T-helper 1 cell treated with Interleukin-12 subunit alpha and Interleukin-12 subunit beta and Interleukin-4 antibody, amounts not matched to agents 30 μg/mL and 1 μg/mL, for 36 hours (primary cell): ENCODE data around the gene LGR4.

ENCODE experiments used
- H3K27ac Mint-ChIP-seq: one replicate; pipeline ENCODE4 v1.8.0; 2021; ENCODE audit warnings: mild to moderate bottlenecking, mixed read lengths
- H3K27me3 Mint-ChIP-seq: one replicate; pipeline ENCODE4 v1.8.0; 2021; ENCODE audit warnings: low read depth, mixed read lengths
- H3K36me3 Mint-ChIP-seq: one replicate; pipeline ENCODE4 v1.8.0; 2021; ENCODE audit warnings: low read depth, mixed read lengths
- H3K4me1 Mint-ChIP-seq: one replicate; pipeline ENCODE4 v1.8.0; 2021; ENCODE audit warnings: low read depth, mixed read lengths
- H3K4me3 Mint-ChIP-seq: one replicate; pipeline ENCODE4 v1.8.0; 2021; ENCODE audit warnings: mild to moderate bottlenecking, moderate library complexity, mixed read lengths
- H3K9me3 Mint-ChIP-seq: one replicate; pipeline ENCODE4 v1.8.0; 2021; ENCODE audit warnings: mixed read lengths

Gene LGR4

DNA sequence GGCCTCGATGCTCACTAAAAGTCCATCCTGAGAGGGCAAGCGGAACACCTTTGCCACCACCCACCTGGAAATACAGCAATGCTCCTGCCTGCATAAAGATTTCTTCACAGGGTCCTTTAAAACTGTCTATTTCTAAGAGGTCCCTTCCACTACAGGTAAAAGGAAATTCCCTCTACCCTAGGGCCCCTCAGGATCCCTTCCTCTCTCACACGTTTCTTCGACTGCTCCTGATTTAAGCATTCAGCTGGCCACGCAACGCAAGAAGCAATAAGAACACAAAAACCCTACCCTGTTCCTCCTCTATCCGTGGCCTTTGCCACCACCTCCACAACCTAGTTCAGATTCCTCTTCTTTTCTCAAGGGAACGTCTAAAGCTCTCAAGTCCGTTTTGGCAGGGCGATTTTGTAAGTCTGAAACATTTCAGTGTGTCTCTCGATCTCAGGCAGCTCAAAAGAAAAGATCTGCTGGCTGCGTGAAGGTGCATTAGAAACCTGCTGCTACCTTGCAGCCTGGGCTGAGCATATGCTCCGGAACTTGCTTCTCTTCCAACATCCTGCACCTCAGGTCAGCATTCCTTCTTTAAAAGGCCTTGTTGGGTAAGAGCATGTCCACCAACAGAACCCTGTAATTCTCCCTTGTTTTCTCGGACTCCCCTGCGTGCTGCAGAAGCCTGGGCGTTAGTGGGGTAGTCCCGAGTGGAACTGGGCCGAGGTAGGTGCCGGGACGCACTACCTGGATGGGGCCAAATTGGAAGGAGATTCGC is 1.6 kb downstream of the LGR4 start:
- Mint-ChIP-seq H3K9me3 (no peaks in the 10 kb centered on the region), H3K36me3 (no peaks in the 10 kb centered on the region), H3K27ac (no peak overlapping the region), H3K27me3 (peaks cover 51% of the 10 kb centered on the region), H3K4me1 (peaks cover 2% of the 10 kb centered on the region), H3K4me3 (no peak overlapping the region)

DNA sequence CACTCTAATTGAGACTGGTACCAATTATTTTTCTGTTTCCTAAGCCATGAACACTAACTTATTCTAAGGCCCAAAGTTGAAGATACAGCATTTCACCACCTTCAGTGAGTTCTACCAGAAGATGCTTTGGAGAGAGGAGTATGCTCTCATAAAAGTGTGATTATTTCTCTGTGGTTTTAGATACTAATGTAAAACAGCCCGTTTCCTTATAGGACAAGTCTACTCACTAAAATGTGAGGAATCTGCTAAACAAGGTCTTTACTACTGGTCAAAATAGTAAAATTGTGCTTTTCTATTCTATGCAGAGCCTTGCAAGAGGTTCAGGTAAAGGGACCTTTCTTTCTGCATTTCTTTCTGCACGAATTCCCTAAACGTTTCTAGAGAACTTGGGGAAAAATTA is 2.4 kb downstream of the LGR4 start:
- H3K36me3 Mint-ChIP-seq, result no peaks in the 10 kb centered on the region
- H3K4me1 Mint-ChIP-seq, result peaks cover 2% of the 10 kb centered on the region
- no peaks in the 10 kb centered on the region for H3K9me3 Mint-ChIP-seq
- H3K27ac Mint-ChIP-seq, result no peak overlapping the region
- no peak overlapping the region for H3K4me3 Mint-ChIP-seq
- peaks cover 57% of the 10 kb centered on the region for H3K27me3 Mint-ChIP-seq

DNA sequence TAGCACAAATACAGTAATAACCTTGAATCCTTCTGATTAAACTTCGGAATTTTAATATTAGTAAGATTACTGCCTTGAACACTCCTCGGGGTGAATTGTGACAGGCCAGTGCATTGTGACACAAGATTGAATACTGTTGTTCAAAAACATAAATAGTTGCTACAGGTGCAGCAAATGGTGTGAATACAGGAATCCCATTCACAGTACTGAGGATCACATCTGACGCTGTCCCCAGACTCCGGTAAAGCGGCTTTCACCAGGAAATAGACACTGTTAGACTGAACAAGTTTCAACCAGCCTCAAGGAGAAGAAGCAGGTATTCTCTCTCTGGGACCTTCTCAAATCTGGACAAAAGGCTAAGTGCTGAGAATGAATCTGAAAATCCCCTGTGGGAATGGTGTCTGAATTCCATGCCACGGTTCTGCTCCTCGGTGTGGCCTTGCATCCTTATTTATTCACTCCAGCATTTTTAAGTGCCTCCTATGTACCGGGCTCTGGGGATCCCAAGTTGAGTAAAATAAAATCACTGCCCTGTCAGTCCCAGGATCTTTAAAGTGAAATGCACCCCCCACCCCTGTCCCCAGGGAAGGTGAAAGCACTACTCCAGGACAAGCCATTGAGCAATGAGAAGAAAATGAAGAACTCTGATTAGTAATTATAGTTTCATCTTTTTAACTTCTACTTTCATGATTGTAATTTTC is 3.4 kb downstream of the LGR4 start:
- H3K27me3 Mint-ChIP-seq, result peaks cover 53% of the 10 kb centered on the region
- H3K27ac Mint-ChIP-seq, result no peak overlapping the region
- no peaks in the 10 kb centered on the region for H3K36me3 Mint-ChIP-seq
- no peaks in the 10 kb centered on the region for H3K9me3 Mint-ChIP-seq
- no peak overlapping the region for H3K4me3 Mint-ChIP-seq
- peaks cover 2% of the 10 kb centered on the region for H3K4me1 Mint-ChIP-seq

DNA sequence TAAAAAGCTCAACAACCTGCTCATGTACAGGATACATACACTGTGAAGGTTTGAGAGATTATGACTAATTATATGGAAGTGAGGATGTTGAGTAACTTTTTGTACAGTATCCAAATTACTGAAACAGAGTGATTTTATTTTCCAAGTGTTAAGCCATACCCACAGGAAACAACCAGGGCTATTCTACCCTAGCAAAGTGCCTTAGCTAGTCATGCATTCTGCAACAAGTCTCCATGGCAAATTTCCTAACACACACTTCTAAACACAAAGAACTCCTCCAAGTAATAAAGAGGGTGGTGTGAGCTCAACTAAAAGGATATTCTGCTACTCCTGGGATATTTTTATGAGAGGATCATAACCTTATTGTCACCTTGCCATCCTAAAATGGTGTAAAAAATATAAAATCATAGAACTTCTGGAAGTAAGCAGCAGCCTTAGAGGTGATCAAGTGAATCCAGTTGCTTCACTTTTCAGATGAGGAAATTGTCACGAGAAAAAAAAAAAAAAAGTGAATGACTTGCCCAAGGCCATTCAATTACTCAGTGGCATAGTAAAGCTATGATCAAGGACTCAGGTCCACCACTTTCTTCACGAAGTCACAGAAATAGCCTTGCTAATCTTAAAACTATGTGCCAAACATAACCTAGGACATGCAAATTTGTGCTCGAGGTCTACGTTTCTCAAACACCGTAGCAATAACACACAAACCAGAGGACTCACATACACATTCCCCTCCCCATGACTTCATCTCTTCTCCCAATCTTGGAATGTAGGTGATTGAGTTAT is 4.2 kb downstream of the LGR4 start:
- Mint-ChIP-seq H3K4me3 (no peak overlapping the region), H3K4me1 (peaks cover 2% of the 10 kb centered on the region), H3K9me3 (no peaks in the 10 kb centered on the region)

DNA sequence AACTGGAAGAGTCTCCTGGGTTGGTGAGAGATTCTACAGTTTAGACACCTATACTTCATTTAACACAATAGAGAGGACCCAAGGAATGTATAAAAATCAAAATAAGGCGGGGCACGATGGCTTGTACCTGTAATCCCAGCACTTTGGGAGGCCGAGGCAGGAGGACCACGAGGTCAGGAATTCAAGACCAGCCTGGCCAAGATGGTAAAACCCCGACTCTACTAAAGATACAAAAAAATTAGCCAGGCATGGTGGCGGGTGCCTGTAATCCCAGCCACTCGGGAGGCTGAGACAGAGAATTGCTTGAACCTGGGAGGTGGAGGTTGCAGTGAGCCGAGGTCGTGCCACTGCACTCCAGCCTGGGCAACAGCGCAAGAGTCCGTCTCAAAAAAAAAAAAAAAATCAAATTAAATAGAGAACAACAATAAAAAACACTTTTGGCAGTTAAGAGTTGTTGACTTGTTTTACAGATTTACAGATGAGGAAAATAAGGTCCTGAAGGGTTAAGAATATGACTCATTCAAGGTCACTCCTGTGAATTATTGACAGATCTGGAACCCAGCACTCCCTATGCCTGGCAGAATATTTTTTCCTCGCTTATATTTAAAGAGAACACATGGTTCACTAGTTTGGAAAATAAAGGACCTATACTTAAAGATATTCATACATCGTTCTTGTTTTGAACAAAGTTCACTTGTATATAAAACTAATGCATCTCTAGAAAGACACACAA is 5.2 kb downstream of the LGR4 start:
- Mint-ChIP-seq H3K4me1 (no peaks in the 10 kb centered on the region), H3K27ac (no peak overlapping the region), H3K4me3 (no peak overlapping the region), H3K27me3 (peaks cover 44% of the 10 kb centered on the region), H3K36me3 (no peaks in the 10 kb centered on the region), H3K9me3 (no peaks in the 10 kb centered on the region)

More for the DNA sequence above, 4.2 kb downstream of the LGR4 start:
- Mint-ChIP-seq H3K36me3 (no peaks in the 10 kb centered on the region), H3K27ac (no peak overlapping the region), H3K27me3 (peaks cover 51% of the 10 kb centered on the region)

DNA sequence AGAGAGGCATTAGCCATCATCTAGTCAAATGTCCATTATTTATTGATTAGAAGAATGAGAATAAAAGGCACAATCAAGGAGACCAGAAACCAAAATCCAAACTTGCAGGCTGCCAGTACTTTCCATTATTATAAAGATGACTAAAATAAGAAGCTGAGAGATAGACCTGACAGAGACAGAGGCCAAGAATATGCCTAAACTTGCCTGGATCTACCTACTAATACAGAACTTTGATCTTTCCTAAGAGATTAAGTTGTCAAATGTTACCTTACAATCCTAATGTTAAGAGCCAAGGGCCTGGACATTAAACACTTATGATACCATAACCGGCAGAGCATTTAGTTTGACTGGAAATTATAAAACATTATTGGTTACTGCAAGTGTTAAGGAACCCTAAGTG is 6.2 kb downstream of the LGR4 start:
- Mint-ChIP-seq H3K27me3 (peaks cover 41% of the 10 kb centered on the region), H3K4me3 (no peak overlapping the region), H3K4me1 (no peaks in the 10 kb centered on the region), H3K36me3 (no peaks in the 10 kb centered on the region), H3K9me3 (no peaks in the 10 kb centered on the region), H3K27ac (no peak overlapping the region)

DNA sequence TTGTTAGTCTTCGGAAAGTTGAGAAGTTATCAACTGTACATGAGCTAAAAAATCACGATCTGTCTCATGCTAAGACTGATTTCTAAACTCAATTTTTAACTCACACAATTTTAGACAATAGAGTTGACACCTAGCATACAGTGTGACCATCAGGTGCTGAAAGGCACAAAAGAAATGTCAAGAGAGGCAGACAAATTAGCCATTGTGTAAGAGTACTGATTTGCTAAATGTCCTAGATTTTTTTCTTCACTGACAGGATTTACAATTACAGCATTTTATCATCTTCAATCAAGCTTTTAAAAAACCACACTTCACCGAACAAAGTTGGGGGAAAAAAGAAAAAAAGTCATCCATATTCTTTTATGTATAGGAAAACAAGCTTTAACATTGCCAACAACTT is 7.0 kb downstream of the LGR4 start:
- Mint-ChIP-seq H3K27me3 (peaks cover 34% of the 10 kb centered on the region), H3K27ac (no peak overlapping the region), H3K4me1 (no peaks in the 10 kb centered on the region), H3K9me3 (no peaks in the 10 kb centered on the region), H3K36me3 (no peaks in the 10 kb centered on the region), H3K4me3 (no peak overlapping the region)

DNA sequence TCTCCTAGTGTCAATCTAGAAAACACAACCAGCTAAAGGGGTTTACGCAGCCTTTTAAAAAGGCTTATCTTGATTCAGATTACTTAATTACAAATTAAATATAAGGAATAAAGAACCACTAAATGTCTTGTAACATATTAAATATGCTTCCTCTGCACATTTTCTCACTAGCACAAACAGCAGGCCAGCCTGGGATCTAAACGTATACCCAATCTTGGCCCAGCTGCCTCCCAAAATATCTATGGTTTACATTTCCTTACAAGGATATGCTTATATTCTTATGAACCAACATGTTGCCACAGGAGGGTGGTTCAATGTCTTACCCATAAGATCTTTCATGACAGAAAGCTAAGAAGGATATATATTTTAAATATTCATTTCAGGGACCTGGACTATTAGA is 7.7 kb downstream of the LGR4 start:
- no peaks in the 10 kb centered on the region for H3K36me3 Mint-ChIP-seq
- no peak overlapping the region for H3K27ac Mint-ChIP-seq
- H3K27me3 Mint-ChIP-seq, result peaks cover 27% of the 10 kb centered on the region
- no peak overlapping the region for H3K4me3 Mint-ChIP-seq
- no peaks in the 10 kb centered on the region for H3K9me3 Mint-ChIP-seq
- no peaks in the 10 kb centered on the region for H3K4me1 Mint-ChIP-seq

DNA sequence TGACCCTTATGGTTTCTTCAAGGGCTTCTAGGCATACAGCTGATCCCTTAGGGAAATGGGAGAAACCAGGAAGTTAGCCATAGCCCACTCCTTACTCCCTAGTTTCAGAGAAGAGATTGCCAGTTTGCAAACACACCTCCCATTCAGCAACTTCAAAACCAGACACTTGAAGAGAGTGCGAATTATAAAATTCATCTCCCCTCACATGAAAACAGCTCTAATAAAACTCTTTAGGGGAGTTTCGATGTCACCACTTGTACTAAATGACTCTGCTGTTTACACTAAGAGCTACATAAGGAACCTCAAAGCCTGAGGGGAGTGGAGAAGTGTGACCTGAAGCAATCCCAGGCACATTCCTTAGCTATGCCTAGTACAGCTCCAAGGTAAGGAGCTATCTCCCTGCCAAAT is 8.3 kb downstream of the LGR4 start:
- no peaks in the 10 kb centered on the region for H3K36me3 Mint-ChIP-seq
- no peaks in the 10 kb centered on the region for H3K9me3 Mint-ChIP-seq
- no peak overlapping the region for H3K4me3 Mint-ChIP-seq

DNA sequence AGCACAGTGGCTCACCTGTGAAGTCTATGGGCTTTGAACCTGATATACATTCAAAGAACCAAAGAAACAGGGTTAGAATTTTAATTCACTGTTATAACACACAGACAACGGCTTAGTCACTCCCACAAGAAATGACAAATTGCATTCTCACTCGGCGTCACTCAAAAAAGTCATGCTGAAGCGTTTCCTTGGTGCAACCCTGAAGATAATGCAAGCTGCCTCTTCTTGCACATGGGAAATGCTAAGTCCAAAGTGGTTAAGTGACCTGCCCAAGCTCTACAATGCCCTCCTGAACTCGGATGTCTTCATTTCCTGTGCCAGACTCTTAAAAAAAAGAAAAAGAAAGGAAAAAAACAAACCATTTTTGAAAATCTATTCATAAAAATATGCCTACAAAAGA is 10.0 kb downstream of the LGR4 start:
- no peaks in the 10 kb centered on the region for H3K36me3 Mint-ChIP-seq
- no peak overlapping the region for H3K4me3 Mint-ChIP-seq
- H3K27me3 Mint-ChIP-seq, result peaks cover 11% of the 10 kb centered on the region
- no peaks in the 10 kb centered on the region for H3K4me1 Mint-ChIP-seq
- H3K27ac Mint-ChIP-seq, result no peak overlapping the region
- H3K9me3 Mint-ChIP-seq, result no peaks in the 10 kb centered on the region

More for the DNA sequence above, 8.3 kb downstream of the LGR4 start:
- Mint-ChIP-seq H3K4me1 (no peaks in the 10 kb centered on the region), H3K27me3 (peaks cover 21% of the 10 kb centered on the region), H3K27ac (no peak overlapping the region)

DNA sequence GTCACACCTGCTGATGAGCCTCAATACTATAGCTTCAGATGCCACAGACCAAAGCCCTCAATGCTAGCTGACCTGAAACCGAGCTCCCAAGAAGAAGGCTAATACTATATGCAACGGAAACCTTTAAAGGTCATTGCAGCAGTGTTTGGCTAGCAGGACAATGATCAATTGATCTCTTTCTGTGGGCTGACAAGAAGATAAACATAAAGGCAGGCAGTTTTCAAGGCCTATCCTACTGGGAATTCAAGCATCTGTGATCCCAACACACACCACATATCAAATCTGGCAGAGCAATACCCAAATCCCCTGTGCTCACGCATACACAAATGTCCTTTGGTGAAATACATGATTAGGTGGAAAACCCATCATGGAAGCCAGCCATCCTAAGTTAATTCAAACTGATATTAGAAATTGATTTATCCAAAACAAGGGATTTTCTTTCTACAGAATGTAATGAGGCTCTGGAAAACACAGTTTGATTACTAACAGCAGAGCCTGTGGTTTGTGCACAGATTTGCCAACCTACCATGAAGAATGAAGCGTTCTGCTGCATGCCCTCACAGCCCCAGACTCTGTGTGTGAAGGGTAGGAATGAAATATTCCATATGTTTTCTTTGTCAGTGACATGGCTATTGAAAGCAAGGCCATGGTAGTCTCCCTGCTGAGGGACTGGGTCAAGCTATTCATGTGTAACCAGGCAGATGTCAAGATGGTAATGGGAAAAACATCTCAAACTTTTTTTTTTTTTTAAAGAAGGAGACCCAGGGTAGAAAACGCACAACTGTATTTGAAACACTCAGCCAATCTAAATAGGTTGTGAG is 12.2 kb downstream of the LGR4 start:
- H3K27ac Mint-ChIP-seq, result no peak overlapping the region
- H3K9me3 Mint-ChIP-seq, result no peaks in the 10 kb centered on the region
- no peaks in the 10 kb centered on the region for H3K4me1 Mint-ChIP-seq
- H3K27me3 Mint-ChIP-seq, result peaks cover 11% of the 10 kb centered on the region
- H3K36me3 Mint-ChIP-seq, result no peaks in the 10 kb centered on the region
- no peak overlapping the region for H3K4me3 Mint-ChIP-seq

DNA sequence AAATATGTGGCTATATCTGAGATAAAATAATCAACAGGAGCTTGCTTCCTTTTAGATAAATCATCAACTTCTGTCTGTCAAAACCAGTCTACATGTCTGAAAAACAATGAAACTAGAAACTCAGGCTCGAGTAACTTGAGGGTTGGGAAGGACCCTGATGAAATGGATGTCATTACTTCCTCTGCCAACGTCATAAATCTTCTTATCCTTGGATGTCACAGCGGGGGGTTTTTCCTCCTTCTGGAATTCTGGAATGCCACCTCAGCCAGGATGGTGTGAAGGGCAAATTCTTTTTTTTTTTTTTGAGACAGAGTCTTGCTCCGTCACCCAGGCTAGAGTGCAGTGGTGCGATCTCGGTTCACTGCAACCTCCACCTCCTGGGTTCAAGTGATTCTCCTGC is 13.4 kb downstream of the LGR4 start:
- Mint-ChIP-seq H3K4me1 (no peaks in the 10 kb centered on the region), H3K4me3 (no peak overlapping the region), H3K9me3 (no peaks in the 10 kb centered on the region), H3K27me3 (peaks cover 10% of the 10 kb centered on the region), H3K36me3 (no peaks in the 10 kb centered on the region), H3K27ac (no peak overlapping the region)

DNA sequence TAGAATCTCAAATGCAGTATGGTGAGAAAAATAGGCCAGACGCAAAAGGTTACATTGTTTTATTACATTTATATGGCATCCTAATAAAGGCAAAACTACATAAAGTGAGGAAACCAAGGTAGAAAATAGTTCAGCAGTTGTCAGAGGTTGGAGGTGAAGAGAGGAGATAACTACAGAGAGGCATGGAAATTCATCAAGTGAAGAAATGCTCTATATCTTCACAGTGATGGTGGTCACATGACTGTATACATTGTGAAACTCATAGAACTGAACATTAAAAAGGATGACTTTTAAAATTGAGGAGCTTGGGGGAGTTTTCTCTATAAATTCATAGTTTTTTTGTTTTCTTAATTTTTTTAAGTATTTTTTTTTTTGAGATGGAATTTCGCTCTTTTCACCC is 14.4 kb downstream of the LGR4 start:
- Mint-ChIP-seq H3K9me3 (no peaks in the 10 kb centered on the region), H3K4me1 (no peaks in the 10 kb centered on the region), H3K36me3 (no peaks in the 10 kb centered on the region), H3K4me3 (no peak overlapping the region), H3K27me3 (peaks cover 7% of the 10 kb centered on the region), H3K27ac (no peak overlapping the region)
